Measurements from ENCODE around the gene GSX2. TPM values are rescaled to one million over a fixed set of nuclear protein-coding genes. Genes with fewer than 3 reads are reported as not detected.

The GSX2 gene
- total RNA-seq, 1 experiment from 2014 or later: not detected

DNA sequence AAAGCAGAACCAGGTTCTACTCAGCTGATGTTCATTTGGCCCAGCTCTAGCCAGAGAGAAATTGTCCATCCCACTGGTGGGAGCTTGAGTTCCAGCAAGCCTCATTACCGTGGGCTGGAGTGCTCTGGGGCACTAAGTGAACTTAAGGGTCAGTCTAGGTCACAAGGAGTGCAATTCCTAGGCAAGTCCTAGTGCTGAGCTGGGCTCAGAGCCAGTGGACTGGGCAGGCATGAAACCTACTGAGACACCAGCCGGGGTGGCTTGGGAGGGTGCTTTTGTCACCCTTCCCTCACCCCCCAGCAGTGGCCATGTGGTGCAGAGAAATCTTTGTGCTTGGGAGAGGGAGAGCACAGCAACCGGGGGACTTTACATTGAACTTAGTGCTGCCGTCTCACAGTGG, 39.4 kb downstream of the GSX2 start:
- in situ Hi-C loops (cut with HindIII; ENCODE audit: low pct_unique_long_range_greater_than_20kb, low sequenced_read_pairs): no loop called here

DNA sequence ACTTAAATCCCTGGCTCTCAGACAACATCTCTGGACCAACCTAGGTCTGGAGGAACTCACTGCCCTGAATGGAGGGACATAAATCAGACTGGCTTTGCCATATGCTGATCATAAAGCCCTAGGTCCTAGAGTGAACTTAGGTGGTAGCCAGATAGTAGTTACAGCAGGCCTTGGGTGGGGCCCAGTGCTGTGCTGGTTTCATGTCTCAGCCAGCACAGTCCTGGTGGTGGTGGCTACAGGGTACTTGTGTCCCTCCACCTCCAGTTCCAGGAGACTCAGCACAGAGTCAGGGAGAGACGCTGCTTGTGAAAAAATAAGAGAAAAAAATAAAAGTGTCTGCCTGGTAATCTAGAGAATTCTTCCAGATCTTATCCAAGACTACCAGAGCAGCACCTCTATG, 40.3 kb downstream of the GSX2 start:
- in situ Hi-C loops (cut with HindIII; ENCODE audit: low pct_unique_long_range_greater_than_20kb, low sequenced_read_pairs): no loop called here

More for the DNA sequence above, 39.4 kb downstream of the GSX2 start:
- DNase-seq (ENCODE audit: low read depth, low spot score): no peak

DNA sequence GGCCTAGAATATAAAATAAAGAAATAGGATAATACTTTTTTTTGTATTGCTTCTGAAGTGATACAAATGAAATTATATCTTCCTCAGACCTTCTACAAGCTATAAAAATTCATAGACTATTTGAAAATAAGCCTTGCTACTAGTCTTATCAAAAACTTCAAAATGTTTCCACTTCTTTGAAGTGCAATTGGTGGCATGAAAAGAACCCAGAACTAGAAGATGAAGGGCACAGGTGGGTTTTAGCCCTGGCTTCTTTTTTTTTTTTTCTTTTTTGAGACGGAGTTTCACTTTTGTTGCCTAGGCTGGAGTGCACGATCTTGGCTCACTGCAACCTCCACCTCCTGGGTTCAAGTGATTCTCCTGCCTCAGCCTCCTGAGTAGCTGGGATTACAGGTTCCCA, 44.2 kb downstream of the GSX2 start:
- no peak for DNase-seq (ENCODE audit: low read depth, low spot score)
- in situ Hi-C loops (cut with HindIII; ENCODE audit: low pct_unique_long_range_greater_than_20kb, low sequenced_read_pairs): no loop called here

More for the DNA sequence above, 40.3 kb downstream of the GSX2 start:
- no peak for DNase-seq (ENCODE audit: low read depth, low spot score)

DNA sequence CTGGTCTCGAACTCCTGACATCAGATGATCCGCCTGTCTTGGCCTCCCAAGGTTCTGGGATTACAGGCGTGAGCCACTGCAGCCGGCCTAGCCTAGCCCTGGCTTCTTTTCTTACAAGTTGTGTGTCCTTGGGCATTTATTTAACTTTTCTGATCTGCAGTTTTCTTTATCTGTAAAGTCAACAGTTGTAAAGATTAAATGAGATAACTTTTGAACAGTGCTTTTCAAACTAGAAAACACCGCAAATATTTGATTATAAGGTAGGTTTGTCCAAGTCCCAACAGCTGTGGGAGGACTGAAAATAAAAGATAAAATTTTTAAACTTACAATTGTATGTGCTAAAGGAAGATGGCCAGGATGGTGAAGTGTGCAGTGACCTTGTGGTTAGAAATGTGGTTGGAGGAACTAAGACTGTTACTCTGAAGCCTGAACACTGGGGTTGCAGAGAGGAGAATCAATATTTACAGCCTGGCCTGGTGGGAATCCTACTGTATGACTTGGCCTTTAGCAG, 44.8 kb downstream of the GSX2 start:
- in situ Hi-C loops (cut with HindIII; ENCODE audit: low pct_unique_long_range_greater_than_20kb, low sequenced_read_pairs): no loop called here
- DNase-seq (ENCODE audit: low read depth, low spot score): no peak

DNA sequence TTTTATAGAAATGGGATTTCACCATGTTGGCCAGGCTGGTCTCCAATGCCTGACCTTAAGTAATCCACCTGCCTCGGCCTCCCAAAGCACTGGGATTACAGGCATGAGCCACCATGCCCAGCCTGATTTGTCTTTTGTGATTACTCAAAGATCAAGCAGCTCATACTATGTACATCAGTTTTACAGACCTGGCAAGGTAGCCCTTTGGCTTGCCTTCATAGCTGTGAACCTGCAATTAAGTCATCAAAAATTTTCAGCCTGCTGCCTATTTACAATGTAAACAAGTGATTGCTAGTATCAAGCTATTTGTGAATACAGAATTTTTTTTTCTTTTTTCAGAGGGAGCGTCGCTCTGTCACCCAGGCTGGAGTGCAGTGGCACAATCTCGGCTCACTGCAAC, 46.2 kb downstream of the GSX2 start:
- no peak for DNase-seq (ENCODE audit: low read depth, low spot score)
- in situ Hi-C loops (cut with HindIII; ENCODE audit: low pct_unique_long_range_greater_than_20kb, low sequenced_read_pairs): no loop called here

DNA sequence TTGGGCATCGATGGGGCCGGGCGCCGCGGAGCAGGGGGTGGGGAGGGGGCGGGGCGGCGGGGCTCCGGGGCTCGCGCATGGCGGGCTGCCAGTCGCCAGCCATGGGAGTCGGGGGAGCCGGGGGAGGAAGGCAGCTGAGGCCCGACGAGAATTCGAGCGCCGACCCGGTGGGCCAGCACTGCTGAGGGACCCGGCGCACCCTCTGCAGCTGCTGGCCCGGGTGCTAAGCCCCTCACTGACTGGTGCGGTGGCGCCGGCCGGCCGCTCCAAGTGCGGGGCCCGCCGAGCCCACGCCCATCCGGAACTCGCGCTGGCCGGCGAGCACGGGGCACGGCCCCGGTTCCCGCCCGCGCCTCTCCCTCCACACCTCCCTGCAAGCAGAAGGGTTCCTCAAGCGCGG, 49.4 kb downstream of the GSX2 start:
- in situ Hi-C loops (cut with HindIII; ENCODE audit: low pct_unique_long_range_greater_than_20kb, low sequenced_read_pairs): no loop called here
- DNase-seq (ENCODE audit: low read depth, low spot score): no peak

Small RNAs within 50 kb of the gene (small RNA-seq; reads per million reads assigned to genes)
- gene AC110792.1: 0 reads per million in 2 experiments

Other genes with a start within 250 kb of the GSX2 start
- 13.8 and 14.3 TPM in 2 replicates for gene CHIC2, start 35.6 kb upstream of the GSX2 start, total RNA-seq (2014; rRNA removed; shearing (Covaris generic))
- 0.96 and 1.3 TPM in 2 replicates for gene PDGFRA, start 129.1 kb downstream of the GSX2 start, total RNA-seq (2014; rRNA removed; shearing (Covaris generic))